ENCODE data around the gene CRBN. TPM values are rescaled to one million over a fixed set of nuclear protein-coding genes. Genes with fewer than 3 reads are reported as not detected.
A peak's percentile ranks its signal among the peaks of the same experiment; 100 is the strongest.

CRBN gene
- polyA plus RNA-seq, 4 donors: 26.6 to 49.4 (median 33.1) TPM

DNA sequence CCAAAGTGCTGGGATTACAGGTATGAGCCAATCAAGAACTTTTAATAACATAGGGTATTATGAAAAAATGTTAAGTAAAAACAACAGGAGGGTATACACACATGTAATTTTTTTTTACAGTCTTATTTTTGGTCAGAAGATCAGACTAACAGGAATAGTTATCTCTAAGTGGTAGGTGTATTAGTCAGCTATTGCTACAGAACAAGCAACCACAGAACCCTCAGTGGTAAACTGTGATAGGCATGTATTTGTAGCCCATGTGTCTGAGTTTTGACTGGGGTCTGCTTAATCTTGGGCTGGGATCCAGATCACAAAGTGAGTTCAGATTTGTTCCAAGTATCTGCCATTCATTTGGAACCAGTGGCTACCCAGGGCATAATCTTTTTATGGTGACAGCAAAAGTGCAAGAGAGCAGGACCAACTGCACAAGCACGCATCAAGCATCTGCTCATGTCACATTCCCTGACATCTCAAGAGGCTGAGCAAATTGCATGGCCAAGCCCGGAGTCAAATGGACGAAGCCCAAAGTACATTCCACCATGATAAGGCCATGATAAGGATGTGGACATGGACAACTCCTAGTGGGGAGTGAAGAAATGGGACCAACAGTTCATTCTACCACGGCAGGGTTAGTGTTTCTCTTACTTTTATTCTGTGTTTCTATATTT, 66.3 kb downstream of the CRBN start:
- H3K9me3 ChIP-seq (ENCODE audit: control insufficient read depth in 2 of 2, insufficient read depth in 1 of 2, low read depth in 1 of 2, low read length in 1 of 2): no peaks in the 10 kb centered on the region
- no peak for DNase-seq
- H3K36me3 ChIP-seq (ENCODE audit: control insufficient read depth in 3 of 3, insufficient read depth in 2 of 3, low read depth in 1 of 3, low read length in 3 of 3): no peaks in the 10 kb centered on the region
- H3K4me3 ChIP-seq (ENCODE audit: low read depth in 1 of 3, low read length in 3 of 3): no peak overlapping the region
- no peak for FAIRE-seq
- WGBS, 3 donors: 38 to 62% (median 54%) methylated on average over 4 of the region's 4 CpGs
- H3K4me1 ChIP-seq (ENCODE audit: control insufficient read depth in 3 of 3, insufficient read depth in 2 of 3, low read depth in 1 of 3, low read length in 2 of 3): no peaks in the 10 kb centered on the region
- no peak overlapping the region for H3K27ac ChIP-seq (ENCODE audit: low read depth in 1 of 3, low read length in 2 of 3)
- H3K27me3 ChIP-seq (ENCODE audit: control insufficient read depth in 3 of 3, insufficient read depth in 3 of 3, low read length in 3 of 3): no peaks in the 10 kb centered on the region

DNA sequence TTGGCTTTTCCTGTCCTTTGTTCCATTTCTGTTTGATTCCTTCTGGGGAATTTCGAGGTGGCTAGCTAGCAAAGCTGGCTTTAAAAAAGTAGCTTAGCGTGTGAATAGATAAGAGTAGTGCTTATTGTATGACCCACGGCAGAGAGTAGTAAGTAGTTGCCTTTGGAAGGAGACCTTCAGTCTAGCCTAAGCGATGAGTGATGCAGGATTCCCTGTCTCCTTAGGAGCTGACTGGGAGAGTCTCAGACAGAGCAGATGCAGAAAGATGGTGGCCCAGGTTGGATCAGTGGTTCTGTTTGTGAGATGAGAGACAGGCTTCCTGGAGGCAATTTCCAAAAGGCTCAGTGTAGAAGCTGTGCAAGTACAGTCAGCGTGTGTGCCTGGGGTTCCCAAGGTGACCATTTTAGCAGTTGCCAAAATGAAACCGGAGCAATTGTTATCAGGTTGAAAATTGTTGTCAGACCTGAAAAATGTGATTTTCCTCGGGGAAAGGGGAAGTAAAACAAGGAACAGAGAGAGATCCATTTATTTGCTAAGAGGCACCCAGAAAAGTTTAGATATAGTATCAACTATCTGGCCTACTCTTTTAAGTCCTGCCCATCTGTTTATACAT, 68.6 kb downstream of the CRBN start:
- Histone ChIP-seq H3K4me3 (ENCODE audit: low read depth in 1 of 3, low read length in 3 of 3) (no peak overlapping the region), H3K27ac (ENCODE audit: low read depth in 1 of 3, low read length in 2 of 3) (no peak overlapping the region), H3K9me3 (ENCODE audit: control insufficient read depth in 2 of 2, insufficient read depth in 1 of 2, low read depth in 1 of 2, low read length in 1 of 2) (no peaks in the 10 kb centered on the region), H3K27me3 (ENCODE audit: control insufficient read depth in 3 of 3, insufficient read depth in 3 of 3, low read length in 3 of 3) (no peaks in the 10 kb centered on the region), H3K4me1 (ENCODE audit: control insufficient read depth in 3 of 3, insufficient read depth in 2 of 3, low read depth in 1 of 3, low read length in 2 of 3) (no peaks in the 10 kb centered on the region), H3K36me3 (ENCODE audit: control insufficient read depth in 3 of 3, insufficient read depth in 2 of 3, low read depth in 1 of 3, low read length in 3 of 3) (no peaks in the 10 kb centered on the region)
- DNase-seq (no peak), FAIRE-seq (no peak)
- 42 to 61% (median 45%) methylated on average over 7 of the region's 7 CpGs for WGBS, 3 donors

DNA sequence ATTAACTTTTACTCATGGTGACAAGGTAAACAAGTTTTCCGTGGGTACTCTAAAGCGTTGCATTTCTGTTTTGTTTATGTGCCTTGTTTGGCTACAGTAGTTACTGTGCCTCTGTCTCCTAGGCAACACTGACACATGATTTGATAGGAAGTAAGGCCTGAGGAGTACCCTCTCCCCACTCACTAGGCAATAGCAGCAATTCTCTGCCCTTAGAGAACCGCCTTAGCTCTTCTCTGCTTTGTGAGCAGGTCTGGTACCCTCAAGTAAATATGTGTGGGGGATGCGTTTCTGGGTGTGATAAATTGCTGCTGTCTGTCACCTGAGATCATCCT, 69.2 kb downstream of the CRBN start, which contains the start of gene IL5RA:
TSS of gene IL5RA (minus strand) at position 76 of the 332 bp plus-strand sequence. CDS start 5,390 bp downstream, outside the sequence.
- Histone ChIP-seq H3K27me3 (ENCODE audit: control insufficient read depth in 3 of 3, insufficient read depth in 3 of 3, low read length in 3 of 3) (no peaks in the 10 kb centered on the region), H3K4me3 (ENCODE audit: low read depth in 1 of 3, low read length in 3 of 3) (no peak within 1 kb of the TSS), H3K4me1 (ENCODE audit: control insufficient read depth in 3 of 3, insufficient read depth in 2 of 3, low read depth in 1 of 3, low read length in 2 of 3) (no peaks in the 10 kb centered on the region), H3K9me3 (ENCODE audit: control insufficient read depth in 2 of 2, insufficient read depth in 1 of 2, low read depth in 1 of 2, low read length in 1 of 2) (no peaks in the 10 kb centered on the region), H3K36me3 (ENCODE audit: control insufficient read depth in 3 of 3, insufficient read depth in 2 of 3, low read depth in 1 of 3, low read length in 3 of 3) (no peaks in the 10 kb centered on the region), H3K27ac (ENCODE audit: low read depth in 1 of 3, low read length in 2 of 3) (peak within 1 kb of the TSS in 1 of 3 donors; percentile 22)
- FAIRE-seq: no peak
- DNase-seq: peak in 1 of 2 donors; percentile 11
- WGBS, 3 donors: 15 to 27% (median 23%) methylated on average over 4 of the region's 4 CpGs

DNA sequence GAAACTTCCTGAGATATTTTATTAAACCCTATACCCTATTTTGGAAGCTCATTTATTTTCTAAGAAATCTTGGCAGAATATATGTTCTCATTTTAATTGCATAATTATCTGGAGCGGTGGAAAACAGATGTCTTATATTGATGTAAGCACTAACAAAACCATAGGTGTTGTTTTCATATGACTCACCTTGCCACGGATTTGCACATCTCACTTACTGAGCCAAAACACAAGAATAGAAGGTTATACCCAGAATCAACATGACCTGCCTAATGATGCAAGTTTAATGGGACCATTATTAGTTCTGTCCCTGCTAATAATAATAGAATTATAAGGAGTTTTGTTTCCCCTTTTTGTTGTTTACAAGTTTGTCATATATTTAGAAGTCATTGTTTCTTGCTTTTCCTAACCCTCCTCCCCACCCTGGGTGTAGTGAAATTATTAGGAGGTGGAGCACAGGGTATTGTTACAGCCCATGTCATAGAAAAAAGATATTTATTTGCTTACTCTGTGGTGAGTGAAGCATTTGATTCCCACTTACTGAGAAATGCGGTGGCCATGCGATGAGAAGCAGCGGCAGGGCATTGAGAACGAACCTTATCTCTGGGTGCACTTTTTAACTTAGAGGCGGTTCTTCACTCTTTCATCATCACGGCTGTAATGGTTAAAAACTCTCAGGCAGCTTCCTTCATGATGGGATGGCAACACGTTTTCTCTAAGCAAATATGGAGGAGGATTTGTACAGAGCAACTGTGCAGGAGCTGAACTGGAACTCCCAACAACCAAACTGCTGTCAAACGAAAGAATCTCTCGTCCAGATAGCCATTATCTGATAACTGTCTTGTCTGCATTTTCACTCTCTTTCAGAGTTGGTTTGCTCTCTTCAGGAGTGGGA, 69.8 kb downstream of the CRBN start:
- Histone ChIP-seq H3K4me1 (ENCODE audit: control insufficient read depth in 3 of 3, insufficient read depth in 2 of 3, low read depth in 1 of 3, low read length in 2 of 3) (no peaks in the 10 kb centered on the region), H3K36me3 (ENCODE audit: control insufficient read depth in 3 of 3, insufficient read depth in 2 of 3, low read depth in 1 of 3, low read length in 3 of 3) (no peaks in the 10 kb centered on the region), H3K9me3 (ENCODE audit: control insufficient read depth in 2 of 2, insufficient read depth in 1 of 2, low read depth in 1 of 2, low read length in 1 of 2) (no peaks in the 10 kb centered on the region), H3K27me3 (ENCODE audit: control insufficient read depth in 3 of 3, insufficient read depth in 3 of 3, low read length in 3 of 3) (no peaks in the 10 kb centered on the region), H3K4me3 (ENCODE audit: low read depth in 1 of 3, low read length in 3 of 3) (no peak overlapping the region), H3K27ac (ENCODE audit: low read depth in 1 of 3, low read length in 2 of 3) (peak overlapping the region in 1 of 3 donors; percentile 22)
- FAIRE-seq (no peak), DNase-seq (peak in 1 of 2 donors; percentile 4)
- WGBS, 3 donors: 24 to 45% (median 33%) methylated on average over 11 of the region's 11 CpGs

DNA sequence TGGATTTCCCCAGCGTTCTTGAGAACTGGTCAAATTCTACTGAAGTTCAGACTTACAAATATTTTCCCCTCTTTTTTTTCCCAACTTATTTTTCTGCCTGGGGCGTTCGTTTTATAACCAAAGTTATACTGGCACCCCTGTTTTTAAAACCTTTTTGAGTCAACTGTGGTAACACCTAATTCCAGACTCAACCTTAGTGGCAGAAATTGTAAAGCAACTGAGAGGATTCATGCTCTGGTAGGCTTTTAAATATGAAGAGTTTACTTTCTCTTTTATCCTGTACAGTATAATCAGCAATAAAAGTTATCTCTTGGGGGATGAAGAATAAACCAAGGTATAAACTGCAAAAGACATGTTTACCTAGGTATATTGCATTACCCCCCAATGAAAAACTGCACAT, 71.6 kb downstream of the CRBN start:
- no peak for DNase-seq
- Histone ChIP-seq H3K27ac (ENCODE audit: low read depth in 1 of 3, low read length in 2 of 3) (no peak overlapping the region), H3K36me3 (ENCODE audit: control insufficient read depth in 3 of 3, insufficient read depth in 2 of 3, low read depth in 1 of 3, low read length in 3 of 3) (no peaks in the 10 kb centered on the region), H3K27me3 (ENCODE audit: control insufficient read depth in 3 of 3, insufficient read depth in 3 of 3, low read length in 3 of 3) (no peaks in the 10 kb centered on the region), H3K4me1 (ENCODE audit: control insufficient read depth in 3 of 3, insufficient read depth in 2 of 3, low read depth in 1 of 3, low read length in 2 of 3) (no peaks in the 10 kb centered on the region), H3K9me3 (ENCODE audit: control insufficient read depth in 2 of 2, insufficient read depth in 1 of 2, low read depth in 1 of 2, low read length in 1 of 2) (no peaks in the 10 kb centered on the region), H3K4me3 (ENCODE audit: low read depth in 1 of 3, low read length in 3 of 3) (no peak overlapping the region)
- FAIRE-seq: no peak
- 67 to 85% (median 73%) methylated on average over 3 of the region's 3 CpGs for WGBS, 3 donors

DNA sequence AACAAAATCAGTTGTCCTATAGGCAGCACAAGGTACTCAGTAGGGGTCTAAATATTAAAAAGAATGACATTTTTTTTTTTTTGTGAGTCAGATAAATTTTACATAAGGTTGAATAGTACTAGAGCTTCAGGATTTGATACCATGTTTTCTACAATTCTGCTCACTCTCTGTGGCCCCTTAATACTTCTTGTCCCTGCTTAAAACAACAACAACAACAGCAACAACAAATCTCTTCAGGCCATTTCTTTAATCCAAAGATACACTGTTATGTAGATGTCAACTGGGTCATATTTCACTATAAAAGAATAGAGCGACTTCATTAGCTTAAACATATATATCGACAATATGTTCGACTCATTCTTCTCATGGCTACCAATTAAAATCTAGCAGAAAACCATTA, 72.3 kb downstream of the CRBN start:
- H3K36me3 ChIP-seq (ENCODE audit: control insufficient read depth in 3 of 3, insufficient read depth in 2 of 3, low read depth in 1 of 3, low read length in 3 of 3): no peaks in the 10 kb centered on the region
- no peak overlapping the region for H3K27ac ChIP-seq (ENCODE audit: low read depth in 1 of 3, low read length in 2 of 3)
- DNase-seq: no peak
- H3K9me3 ChIP-seq (ENCODE audit: control insufficient read depth in 2 of 2, insufficient read depth in 1 of 2, low read depth in 1 of 2, low read length in 1 of 2): no peaks in the 10 kb centered on the region
- no peak for FAIRE-seq
- peaks cover 0 to 3% (median 0%) of the 10 kb centered on the region in 3 donors for H3K27me3 ChIP-seq (ENCODE audit: control insufficient read depth in 3 of 3, insufficient read depth in 3 of 3, low read length in 3 of 3)
- 92 to 100% (median 96%) methylated on average over 3 of the region's 3 CpGs for WGBS, 3 donors
- no peaks in the 10 kb centered on the region for H3K4me1 ChIP-seq (ENCODE audit: control insufficient read depth in 3 of 3, insufficient read depth in 2 of 3, low read depth in 1 of 3, low read length in 2 of 3)
- no peak overlapping the region for H3K4me3 ChIP-seq (ENCODE audit: low read depth in 1 of 3, low read length in 3 of 3)

DNA sequence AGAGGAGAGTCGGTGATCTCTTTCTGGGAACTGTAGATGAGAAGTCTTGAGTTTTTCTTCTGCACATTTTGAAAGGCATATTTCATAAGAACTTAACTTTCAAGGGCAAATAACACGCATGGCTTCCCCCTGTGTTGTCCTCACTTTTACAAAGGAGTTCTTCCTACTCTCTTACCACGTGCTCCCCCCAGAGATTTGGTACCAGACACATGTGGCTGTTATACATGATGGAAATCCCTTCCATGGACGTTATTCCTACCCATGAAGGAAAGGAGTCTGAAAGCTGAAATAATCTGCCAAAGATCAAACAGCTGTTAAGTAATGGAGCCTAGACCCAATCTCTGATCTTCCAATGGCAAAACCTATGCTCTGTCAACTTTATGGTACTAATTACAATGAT, 73.7 kb downstream of the CRBN start:
- DNase-seq (no peak), FAIRE-seq (no peak)
- Histone ChIP-seq H3K27me3 (ENCODE audit: control insufficient read depth in 3 of 3, insufficient read depth in 3 of 3, low read length in 3 of 3) (peaks cover 0 to 3% (median 0%) of the 10 kb centered on the region in 3 donors), H3K4me1 (ENCODE audit: control insufficient read depth in 3 of 3, insufficient read depth in 2 of 3, low read depth in 1 of 3, low read length in 2 of 3) (no peaks in the 10 kb centered on the region), H3K9me3 (ENCODE audit: control insufficient read depth in 2 of 2, insufficient read depth in 1 of 2, low read depth in 1 of 2, low read length in 1 of 2) (no peaks in the 10 kb centered on the region), H3K4me3 (ENCODE audit: low read depth in 1 of 3, low read length in 3 of 3) (no peak overlapping the region), H3K36me3 (ENCODE audit: control insufficient read depth in 3 of 3, insufficient read depth in 2 of 3, low read depth in 1 of 3, low read length in 3 of 3) (no peaks in the 10 kb centered on the region), H3K27ac (ENCODE audit: low read depth in 1 of 3, low read length in 2 of 3) (no peak overlapping the region)
- 68 to 77% (median 68%) methylated on average over 4 of the region's 4 CpGs for WGBS, 3 donors

DNA sequence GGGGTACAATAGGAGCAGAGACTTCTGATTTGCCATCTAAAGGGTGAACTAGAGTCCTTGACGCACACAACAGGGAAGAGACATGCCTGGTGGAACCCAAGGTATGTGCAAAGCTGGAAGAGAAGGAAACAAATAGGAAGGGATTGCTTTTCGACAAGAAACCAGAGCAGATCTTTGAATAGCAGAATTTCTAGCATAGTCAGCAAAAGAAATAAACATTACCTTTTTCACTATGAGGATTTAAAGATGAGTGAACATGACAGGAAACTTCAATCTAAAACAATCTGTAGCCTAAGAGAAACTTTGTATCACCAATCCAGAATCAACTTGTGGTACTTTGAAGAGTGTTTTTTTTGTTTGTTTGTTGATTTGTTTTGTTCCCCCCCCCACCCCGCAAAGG, 74.2 kb downstream of the CRBN start:
- Histone ChIP-seq H3K4me1 (ENCODE audit: control insufficient read depth in 3 of 3, insufficient read depth in 2 of 3, low read depth in 1 of 3, low read length in 2 of 3) (no peaks in the 10 kb centered on the region), H3K9me3 (ENCODE audit: control insufficient read depth in 2 of 2, insufficient read depth in 1 of 2, low read depth in 1 of 2, low read length in 1 of 2) (no peaks in the 10 kb centered on the region), H3K4me3 (ENCODE audit: low read depth in 1 of 3, low read length in 3 of 3) (no peak overlapping the region), H3K27me3 (ENCODE audit: control insufficient read depth in 3 of 3, insufficient read depth in 3 of 3, low read length in 3 of 3) (peaks cover 0 to 3% (median 0%) of the 10 kb centered on the region in 3 donors), H3K36me3 (ENCODE audit: control insufficient read depth in 3 of 3, insufficient read depth in 2 of 3, low read depth in 1 of 3, low read length in 3 of 3) (no peaks in the 10 kb centered on the region), H3K27ac (ENCODE audit: low read depth in 1 of 3, low read length in 2 of 3) (no peak overlapping the region)
- 85 to 91% (median 89%) methylated on average over 3 of the region's 3 CpGs for WGBS, 3 donors
- DNase-seq (no peak), FAIRE-seq (no peak)
